ENCODE measurements around the gene IL36B. TPM values are rescaled to one million over a fixed set of nuclear protein-coding genes. Genes with fewer than 3 reads are reported as not detected.

IL36B gene
- total RNA-seq, 4 donors from 2014 or later, result not detected

DNA sequence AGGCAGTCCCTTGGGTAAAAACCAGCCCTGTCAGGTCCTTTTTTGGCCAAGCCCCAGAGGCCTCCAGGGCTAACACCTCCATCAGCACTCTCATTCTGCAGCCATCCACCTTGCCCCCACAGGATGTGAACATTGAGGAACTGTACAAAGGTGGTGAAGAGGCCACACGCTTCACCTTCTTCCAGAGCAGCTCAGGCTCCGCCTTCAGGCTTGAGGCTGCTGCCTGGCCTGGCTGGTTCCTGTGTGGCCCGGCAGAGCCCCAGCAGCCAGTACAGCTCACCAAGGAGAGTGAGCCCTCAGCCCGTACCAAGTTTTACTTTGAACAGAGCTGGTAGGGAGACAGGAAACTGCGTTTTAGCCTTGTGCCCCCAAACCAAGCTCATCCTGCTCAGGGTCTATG is 22.4 kb upstream of the IL36B start:
- Histone ChIP-seq H3K27me3 (no peaks in the 10 kb centered on the region), H3K4me3 (no peak overlapping the region), H3K27ac (no peak overlapping the region), H3K36me3 (no peaks in the 10 kb centered on the region), H3K9me3 (no peaks in the 10 kb centered on the region), H3K4me1 (peaks cover 0 to 13% (median 0%) of the 10 kb centered on the region in 4 donors)
- WGBS, 2 donors, result 71 to 80% methylated on average over 5 of the region's 5 CpGs
- TF ChIP-seq POLR2A (IDR thresholded peaks at IDR 0.05), result no peak
- TF ChIP-seq, protein P1, sequence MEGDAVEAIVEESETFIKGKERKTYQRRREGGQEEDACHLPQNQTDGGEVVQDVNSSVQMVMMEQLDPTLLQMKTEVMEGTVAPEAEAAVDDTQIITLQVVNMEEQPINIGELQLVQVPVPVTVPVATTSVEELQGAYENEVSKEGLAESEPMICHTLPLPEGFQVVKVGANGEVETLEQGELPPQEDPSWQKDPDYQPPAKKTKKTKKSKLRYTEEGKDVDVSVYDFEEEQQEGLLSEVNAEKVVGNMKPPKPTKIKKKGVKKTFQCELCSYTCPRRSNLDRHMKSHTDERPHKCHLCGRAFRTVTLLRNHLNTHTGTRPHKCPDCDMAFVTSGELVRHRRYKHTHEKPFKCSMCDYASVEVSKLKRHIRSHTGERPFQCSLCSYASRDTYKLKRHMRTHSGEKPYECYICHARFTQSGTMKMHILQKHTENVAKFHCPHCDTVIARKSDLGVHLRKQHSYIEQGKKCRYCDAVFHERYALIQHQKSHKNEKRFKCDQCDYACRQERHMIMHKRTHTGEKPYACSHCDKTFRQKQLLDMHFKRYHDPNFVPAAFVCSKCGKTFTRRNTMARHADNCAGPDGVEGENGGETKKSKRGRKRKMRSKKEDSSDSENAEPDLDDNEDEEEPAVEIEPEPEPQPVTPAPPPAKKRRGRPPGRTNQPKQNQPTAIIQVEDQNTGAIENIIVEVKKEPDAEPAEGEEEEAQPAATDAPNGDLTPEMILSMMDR (IDR thresholded peaks at IDR 0.05), result no peak
- no peak for TF ChIP-seq EP300 (IDR thresholded peaks at IDR 0.05)
- no peak for DNase-seq (ENCODE audit: low spot score in 2 of 2)

GRCh38 chr2:113073325-113073834 is 20.7 kb upstream of the IL36B start:
- no peak for DNase-seq (ENCODE audit: low spot score in 2 of 2)
- no peak for TF ChIP-seq EP300 (IDR thresholded peaks at IDR 0.05)
- TF ChIP-seq, protein P1 (IDR thresholded peaks at IDR 0.05), result no peak
- Histone ChIP-seq H3K4me3 (no peak overlapping the region), H3K27ac (no peak overlapping the region), H3K4me1 (peaks cover 0 to 6% (median 0%) of the 10 kb centered on the region in 4 donors), H3K9me3 (no peaks in the 10 kb centered on the region), H3K27me3 (no peaks in the 10 kb centered on the region), H3K36me3 (no peaks in the 10 kb centered on the region)
- WGBS, 2 donors, result 58 to 83% methylated on average over 2 to 3 of the region's 3 CpGs

- H3K9me3 ChIP-seq, result no peaks in the 10 kb centered on the region
- TF ChIP-seq, protein P1 (IDR thresholded peaks at IDR 0.05), result no peak
- TF ChIP-seq POLR2A (IDR thresholded peaks at IDR 0.05), result no peak
- 31 to 38% methylated on average over 4 of the region's 4 CpGs for WGBS, 2 donors
- H3K4me1 ChIP-seq, result no peaks in the 10 kb centered on the region
- DNase-seq (ENCODE audit: low spot score in 2 of 2), result no peak
- no peaks in the 10 kb centered on the region for H3K36me3 ChIP-seq
- no peak overlapping the region for H3K4me3 ChIP-seq
- no peak overlapping the region for H3K27ac ChIP-seq
- no peaks in the 10 kb centered on the region for H3K27me3 ChIP-seq
These were observed 19.9 kb upstream of the IL36B start for GRCh38 chr2:113072584-113072983.

DNA sequence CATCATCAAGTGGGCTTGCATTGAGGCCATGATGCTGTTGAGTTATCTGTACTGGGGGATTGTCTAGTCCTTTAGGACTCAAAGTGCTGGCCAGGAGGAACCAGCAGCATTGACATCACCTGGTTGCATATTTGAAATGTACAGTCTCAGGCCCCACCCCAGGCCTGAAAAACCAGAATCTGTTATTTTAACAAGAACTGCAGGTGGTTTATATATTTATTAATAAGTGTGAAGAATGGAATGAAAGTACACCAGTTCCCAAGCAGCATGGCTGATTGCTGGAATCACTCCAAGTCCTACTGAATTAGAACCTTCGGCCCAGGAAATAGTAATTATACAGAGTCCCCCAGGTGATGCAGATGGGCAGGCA is 17.9 kb upstream of the IL36B start:
- no peak for DNase-seq (ENCODE audit: low spot score in 2 of 2)
- TF ChIP-seq, protein P1 (IDR thresholded peaks at IDR 0.05), result no peak
- TF ChIP-seq POLR2A (IDR thresholded peaks at IDR 0.05) (no peak), EP300 (IDR thresholded peaks at IDR 0.05) (no peak)
- Histone ChIP-seq H3K36me3 (no peaks in the 10 kb centered on the region), H3K4me3 (no peak overlapping the region), H3K9me3 (no peaks in the 10 kb centered on the region), H3K27me3 (no peaks in the 10 kb centered on the region), H3K27ac (no peak overlapping the region), H3K4me1 (no peaks in the 10 kb centered on the region)
- WGBS, 2 donors, result 50 to 60% methylated on average over 1 of the region's 1 CpG

DNA sequence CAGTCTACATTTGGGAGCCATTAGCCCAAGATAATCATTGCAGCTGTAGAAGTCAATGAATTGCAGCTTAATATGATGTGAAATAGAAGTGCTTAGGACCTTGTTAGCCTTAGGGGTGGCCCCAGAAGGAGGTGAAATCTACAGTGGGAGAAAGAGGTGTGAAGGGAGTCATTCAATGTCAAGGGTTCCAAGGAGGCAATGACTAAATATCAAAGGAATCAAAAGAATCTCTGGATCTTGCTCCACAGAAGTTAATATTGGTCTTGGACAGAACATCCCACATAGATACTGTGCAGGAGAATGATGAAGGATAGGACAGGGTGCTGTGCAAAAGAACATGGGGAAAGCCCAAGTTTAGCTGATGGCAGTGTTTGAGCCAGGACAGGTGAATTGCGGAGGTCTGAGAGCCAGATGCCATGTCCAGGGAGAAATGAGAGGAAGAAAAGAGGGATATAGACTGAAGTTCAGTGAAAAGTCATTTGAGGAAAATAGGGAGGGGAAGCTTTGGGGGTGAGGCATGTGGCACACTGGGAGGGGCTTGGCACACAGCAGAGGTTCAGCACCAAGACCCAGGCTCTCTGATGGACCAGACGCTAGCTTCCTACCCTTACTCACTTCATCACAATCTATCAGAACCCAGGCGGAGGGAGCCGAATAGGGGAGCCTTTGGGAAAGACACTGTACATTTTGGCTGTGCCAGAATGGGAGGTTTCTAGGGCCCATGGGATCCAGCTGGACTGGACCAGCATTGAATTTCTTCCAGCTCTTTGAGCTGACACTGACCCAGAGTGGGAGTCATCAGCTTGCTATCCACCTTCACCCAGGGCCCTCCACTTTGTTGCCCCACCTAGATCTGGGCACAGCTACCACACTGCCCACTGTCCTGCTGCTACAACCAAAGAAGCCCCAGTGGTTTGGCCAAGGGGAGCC is 17.3 kb upstream of the IL36B start:
- no peak for DNase-seq (ENCODE audit: low spot score in 2 of 2)
- Histone ChIP-seq H3K27me3 (no peaks in the 10 kb centered on the region), H3K4me3 (no peak overlapping the region), H3K9me3 (peaks cover 0 to under 1% (median 0%) of the 10 kb centered on the region in 4 donors), H3K27ac (no peak overlapping the region), H3K36me3 (no peaks in the 10 kb centered on the region), H3K4me1 (no peaks in the 10 kb centered on the region)
- TF ChIP-seq POLR2A (IDR thresholded peaks at IDR 0.05) (no peak), EP300 (IDR thresholded peaks at IDR 0.05) (no peak)
- TF ChIP-seq, protein P1 (IDR thresholded peaks at IDR 0.05), result no peak
- WGBS, 2 donors, result 76 to 77% methylated on average over 4 of the region's 4 CpGs
